Gastroesophageal sphincter (tissue), 3 donors: ENCODE measurements around the gene NCK2.

ENCODE experiments used
- POLR2AphosphoS5 ChIP-seq: sonication (generic); formaldehyde crosslinking; IDR thresholded peaks from one replicate; pipeline ENCODE4 v1.6.1; 2017; ENCODE audit warnings: antibody characterized with exemption
- TF ChIP-seq, protein P1 (sequence below), 4 experiments: fragments of 200-600 bp in 2 of 4; fragments of 450-650 bp in 2 of 4; sonication (generic) in 1 of 4; IDR thresholded peaks; one replicate each; pipeline ENCODE4 v1.5.1; 2017 to 2019; ENCODE audit warnings: antibody characterized with exemption in 4 of 4, mild to moderate bottlenecking in 2 of 4, moderate library complexity in 2 of 4

DNA sequence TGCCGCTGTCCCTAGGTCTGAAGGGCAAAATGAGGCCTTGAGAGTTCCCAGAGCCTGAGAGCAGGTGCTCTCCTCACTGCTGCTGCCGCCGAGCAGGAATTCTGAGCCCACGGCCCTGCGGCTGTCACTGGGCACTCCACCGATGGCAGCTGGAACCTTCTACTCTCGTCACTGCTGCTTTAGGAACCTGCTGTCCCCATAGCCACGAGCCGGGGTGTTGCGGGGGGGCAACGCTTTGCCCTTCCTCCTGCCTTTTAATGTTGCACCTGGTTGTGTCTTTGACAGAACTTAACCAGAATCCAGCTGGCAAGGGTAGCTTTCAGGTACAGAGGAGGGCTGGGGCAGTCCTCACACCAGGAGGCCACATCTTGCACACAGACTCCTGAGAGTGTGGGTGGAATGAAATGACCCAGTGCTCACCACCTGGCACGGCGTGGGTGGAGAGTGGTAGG, 32.3 kb downstream of the NCK2 start:
- no peak for TF ChIP-seq POLR2AphosphoS5
- TF ChIP-seq, protein P1, sequence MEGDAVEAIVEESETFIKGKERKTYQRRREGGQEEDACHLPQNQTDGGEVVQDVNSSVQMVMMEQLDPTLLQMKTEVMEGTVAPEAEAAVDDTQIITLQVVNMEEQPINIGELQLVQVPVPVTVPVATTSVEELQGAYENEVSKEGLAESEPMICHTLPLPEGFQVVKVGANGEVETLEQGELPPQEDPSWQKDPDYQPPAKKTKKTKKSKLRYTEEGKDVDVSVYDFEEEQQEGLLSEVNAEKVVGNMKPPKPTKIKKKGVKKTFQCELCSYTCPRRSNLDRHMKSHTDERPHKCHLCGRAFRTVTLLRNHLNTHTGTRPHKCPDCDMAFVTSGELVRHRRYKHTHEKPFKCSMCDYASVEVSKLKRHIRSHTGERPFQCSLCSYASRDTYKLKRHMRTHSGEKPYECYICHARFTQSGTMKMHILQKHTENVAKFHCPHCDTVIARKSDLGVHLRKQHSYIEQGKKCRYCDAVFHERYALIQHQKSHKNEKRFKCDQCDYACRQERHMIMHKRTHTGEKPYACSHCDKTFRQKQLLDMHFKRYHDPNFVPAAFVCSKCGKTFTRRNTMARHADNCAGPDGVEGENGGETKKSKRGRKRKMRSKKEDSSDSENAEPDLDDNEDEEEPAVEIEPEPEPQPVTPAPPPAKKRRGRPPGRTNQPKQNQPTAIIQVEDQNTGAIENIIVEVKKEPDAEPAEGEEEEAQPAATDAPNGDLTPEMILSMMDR (IDR thresholded peaks at IDR 0.05), result no peak
